ENCODE results near the gene TMEM100. TPM values are rescaled to one million over a fixed set of nuclear protein-coding genes. Genes with fewer than 3 reads are reported as not detected.

Gene TMEM100
- total and polyA plus RNA-seq, 2 experiments from 2014 or later, result 0.39 TPM; not detected in 1

DNA sequence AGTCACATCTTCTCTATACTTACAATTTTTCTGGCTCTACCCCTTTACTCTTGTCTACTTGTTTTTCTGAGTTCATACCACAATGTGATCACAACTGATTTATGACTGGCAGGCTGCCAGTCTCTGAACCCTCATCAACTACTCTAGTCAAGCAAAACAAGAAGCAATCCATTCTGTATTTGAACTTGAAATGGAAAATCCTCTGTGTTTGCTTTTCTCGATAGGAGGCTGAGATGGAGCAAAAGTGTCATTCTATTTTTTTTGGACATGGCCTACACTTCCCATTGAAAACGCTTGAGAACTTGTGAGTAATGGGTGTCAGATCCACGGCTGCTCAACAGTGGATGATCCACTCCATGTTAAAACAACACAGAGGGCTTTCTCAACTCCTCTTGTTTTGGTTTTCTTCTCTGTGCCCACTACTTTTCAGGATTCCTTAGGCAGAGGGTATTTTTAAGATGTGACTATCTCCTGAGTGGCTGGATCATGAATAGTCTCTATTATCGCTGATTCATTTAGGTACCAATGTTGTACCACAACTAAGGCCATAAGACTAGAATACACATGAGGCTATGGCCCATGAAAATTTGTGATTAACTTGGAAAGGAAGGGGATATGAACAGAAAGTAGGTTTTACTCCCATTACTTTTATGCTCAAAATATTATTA, 11.7 kb downstream of the TMEM100 start:
- TF ChIP-seq, protein P1, sequence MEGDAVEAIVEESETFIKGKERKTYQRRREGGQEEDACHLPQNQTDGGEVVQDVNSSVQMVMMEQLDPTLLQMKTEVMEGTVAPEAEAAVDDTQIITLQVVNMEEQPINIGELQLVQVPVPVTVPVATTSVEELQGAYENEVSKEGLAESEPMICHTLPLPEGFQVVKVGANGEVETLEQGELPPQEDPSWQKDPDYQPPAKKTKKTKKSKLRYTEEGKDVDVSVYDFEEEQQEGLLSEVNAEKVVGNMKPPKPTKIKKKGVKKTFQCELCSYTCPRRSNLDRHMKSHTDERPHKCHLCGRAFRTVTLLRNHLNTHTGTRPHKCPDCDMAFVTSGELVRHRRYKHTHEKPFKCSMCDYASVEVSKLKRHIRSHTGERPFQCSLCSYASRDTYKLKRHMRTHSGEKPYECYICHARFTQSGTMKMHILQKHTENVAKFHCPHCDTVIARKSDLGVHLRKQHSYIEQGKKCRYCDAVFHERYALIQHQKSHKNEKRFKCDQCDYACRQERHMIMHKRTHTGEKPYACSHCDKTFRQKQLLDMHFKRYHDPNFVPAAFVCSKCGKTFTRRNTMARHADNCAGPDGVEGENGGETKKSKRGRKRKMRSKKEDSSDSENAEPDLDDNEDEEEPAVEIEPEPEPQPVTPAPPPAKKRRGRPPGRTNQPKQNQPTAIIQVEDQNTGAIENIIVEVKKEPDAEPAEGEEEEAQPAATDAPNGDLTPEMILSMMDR (IDR thresholded peaks at IDR 0.05; ENCODE audit: low read depth, low read length), result no peak

DNA sequence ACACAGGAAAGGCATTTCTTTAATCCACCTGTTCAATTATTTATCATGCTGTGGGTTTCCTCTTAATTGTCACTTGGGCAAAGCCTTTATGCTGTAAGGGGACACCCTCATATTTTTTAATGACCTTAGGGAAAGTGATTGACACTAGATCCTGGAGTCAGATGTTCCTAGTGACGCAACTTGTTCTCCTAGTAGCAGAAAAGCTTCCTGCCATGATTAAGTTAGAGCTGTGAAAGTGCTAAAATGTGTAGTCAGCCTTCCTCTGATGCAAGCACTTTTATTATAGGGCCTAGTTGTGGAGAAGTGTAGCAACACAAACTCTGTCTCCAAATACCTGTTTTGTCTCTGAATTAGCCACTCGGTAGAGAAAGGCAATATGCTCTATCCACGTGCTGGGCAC, 12.3 kb downstream of the TMEM100 start:
- H3K9me3 ChIP-seq (ENCODE audit: low read depth), result no peaks in the 10 kb centered on the region
- H3K27ac ChIP-seq, result no peak overlapping the region
- no peaks in the 10 kb centered on the region for H3K27me3 ChIP-seq
- DNase-seq (ENCODE audit: low read depth in 1 of 2, low spot score in 1 of 2), result peak in 1 of 2 donors; percentile 43
- TF ChIP-seq, protein P1 (IDR thresholded peaks at IDR 0.05; ENCODE audit: low read depth, low read length), result no peak
- H3K4me3 ChIP-seq, result no peak overlapping the region
- H3K36me3 ChIP-seq, result no peaks in the 10 kb centered on the region
- H3K4me1 ChIP-seq (ENCODE audit: low read depth), result peaks cover 8% of the 10 kb centered on the region

More for the DNA sequence above, 11.7 kb downstream of the TMEM100 start:
- Histone ChIP-seq H3K27ac (no peak overlapping the region), H3K4me3 (no peak overlapping the region), H3K27me3 (no peaks in the 10 kb centered on the region), H3K4me1 (ENCODE audit: low read depth) (peaks cover 8% of the 10 kb centered on the region), H3K9me3 (ENCODE audit: low read depth) (no peaks in the 10 kb centered on the region), H3K36me3 (no peaks in the 10 kb centered on the region)
- DNase-seq (ENCODE audit: low read depth in 1 of 2, low spot score in 1 of 2), result no peak

DNA sequence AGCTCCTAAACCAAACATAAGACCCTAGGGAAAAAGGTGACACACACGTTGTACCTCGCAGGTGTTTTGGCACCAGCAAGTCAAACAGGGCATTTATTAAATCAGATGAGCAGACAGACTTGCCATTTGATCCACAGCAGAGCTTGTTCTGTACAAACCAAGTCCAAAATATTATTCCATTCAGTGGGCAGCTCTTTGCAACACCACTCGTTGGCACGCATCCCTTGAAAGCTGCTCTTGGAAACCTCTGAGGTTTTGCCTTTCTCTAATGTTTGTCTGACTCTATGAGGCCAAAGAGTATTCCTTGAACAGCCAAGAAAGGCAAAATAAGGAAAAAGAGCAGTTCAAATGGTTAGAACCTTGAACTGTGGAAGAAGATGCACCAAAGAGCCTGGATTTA, 12.7 kb downstream of the TMEM100 start:
- DNase-seq (ENCODE audit: low read depth in 1 of 2, low spot score in 1 of 2), result no peak

DNA sequence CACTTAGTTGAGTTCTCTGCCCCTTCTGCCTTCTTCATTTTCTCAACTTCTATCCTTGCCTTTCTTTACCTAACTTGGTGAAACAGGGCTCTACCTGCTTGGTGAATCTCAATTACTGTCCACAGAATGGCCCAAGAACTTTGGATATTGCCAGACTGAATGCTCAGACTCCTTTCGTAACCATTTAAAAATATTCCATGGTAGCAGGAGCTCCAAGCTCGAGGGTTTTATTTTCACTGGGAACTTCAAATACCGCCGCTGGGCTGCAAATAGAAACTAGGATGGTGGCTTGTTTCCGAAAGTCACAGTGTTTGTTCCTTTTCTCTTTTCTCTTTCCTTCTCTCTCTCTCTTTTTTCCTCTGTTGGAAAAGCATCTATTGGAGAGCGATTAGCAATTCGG, 13.2 kb downstream of the TMEM100 start:
- Histone ChIP-seq H3K4me3 (no peak overlapping the region), H3K36me3 (no peaks in the 10 kb centered on the region), H3K9me3 (ENCODE audit: low read depth) (no peaks in the 10 kb centered on the region), H3K27ac (no peak overlapping the region), H3K4me1 (ENCODE audit: low read depth) (peaks cover 8% of the 10 kb centered on the region), H3K27me3 (no peaks in the 10 kb centered on the region)
- TF ChIP-seq, protein P1 (IDR thresholded peaks at IDR 0.05; ENCODE audit: low read depth, low read length), result no peak
- no peak for DNase-seq (ENCODE audit: low read depth in 1 of 2, low spot score in 1 of 2)

More for the DNA sequence above, 12.7 kb downstream of the TMEM100 start:
- Histone ChIP-seq H3K4me1 (ENCODE audit: low read depth) (peaks cover 8% of the 10 kb centered on the region), H3K4me3 (no peak overlapping the region), H3K27me3 (no peaks in the 10 kb centered on the region), H3K36me3 (no peaks in the 10 kb centered on the region), H3K9me3 (ENCODE audit: low read depth) (no peaks in the 10 kb centered on the region), H3K27ac (no peak overlapping the region)
- TF ChIP-seq, protein P1 (IDR thresholded peaks at IDR 0.05; ENCODE audit: low read depth, low read length), result no peak

DNA sequence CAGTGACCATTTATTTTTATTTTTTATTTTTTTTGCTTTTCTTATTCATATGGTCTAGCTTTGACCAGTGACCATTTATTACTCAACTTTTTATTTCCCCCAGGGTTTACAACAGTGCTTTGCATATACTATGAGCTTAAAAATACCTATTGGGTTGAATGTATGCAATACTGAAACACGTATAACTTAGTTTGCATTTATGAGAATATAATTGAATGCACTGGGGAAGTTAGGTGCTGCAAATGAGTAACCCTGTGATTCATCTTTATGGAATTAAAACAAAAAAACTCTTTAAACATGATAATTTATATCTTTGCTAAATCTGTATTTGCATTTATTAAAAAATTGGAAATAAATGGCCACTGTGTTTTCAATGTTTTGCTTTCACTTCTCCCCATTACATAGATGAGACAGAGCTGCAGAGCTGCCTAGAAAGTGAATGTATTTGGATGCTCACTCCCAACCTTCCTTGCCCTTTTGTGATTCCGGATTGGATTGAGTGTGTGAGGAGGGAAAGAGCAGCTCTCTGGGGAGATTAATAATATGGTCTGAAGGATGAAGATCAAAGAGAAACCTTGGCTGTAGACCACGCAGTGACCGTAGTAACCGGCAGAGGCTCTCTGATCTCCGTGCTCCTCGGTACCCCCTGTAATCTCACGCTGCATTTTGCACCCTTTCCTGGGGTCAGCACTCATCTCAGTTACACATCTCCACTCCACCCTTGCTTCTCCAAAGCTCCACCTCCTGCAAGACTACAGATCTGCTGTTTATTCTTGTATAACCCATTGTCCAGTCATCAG, 14.3 kb downstream of the TMEM100 start:
- no peak for DNase-seq (ENCODE audit: low read depth in 1 of 2, low spot score in 1 of 2)
- Histone ChIP-seq H3K4me1 (ENCODE audit: low read depth) (peaks cover 8% of the 10 kb centered on the region), H3K9me3 (ENCODE audit: low read depth) (no peaks in the 10 kb centered on the region), H3K4me3 (no peak overlapping the region), H3K36me3 (no peaks in the 10 kb centered on the region), H3K27me3 (no peaks in the 10 kb centered on the region), H3K27ac (no peak overlapping the region)
- TF ChIP-seq, protein P1 (IDR thresholded peaks at IDR 0.05; ENCODE audit: low read depth, low read length), result no peak
